GM19351 (cell line): ENCODE results near the gene SGSH.

Experiments used
- ATAC-seq: cut with Tn5 transposase; IDR thresholded peaks from one replicate; pipeline ENCODE4 v1.9.1; 2021; ENCODE audit warnings: mild to moderate bottlenecking, moderate library complexity; ENCODE audit not compliant: unreplicated experiment

The SGSH gene

GRCh38 chr17:80187090-80187489, 33.0 kb downstream of the SGSH start:
- ATAC-seq = no peak

GRCh38 chr17:80185968-80186367, 34.2 kb downstream of the SGSH start:
- no peak for ATAC-seq

- no peak for ATAC-seq
These were observed 35.8 kb downstream of the SGSH start for GRCh38 chr17:80184423-80184714.

DNA sequence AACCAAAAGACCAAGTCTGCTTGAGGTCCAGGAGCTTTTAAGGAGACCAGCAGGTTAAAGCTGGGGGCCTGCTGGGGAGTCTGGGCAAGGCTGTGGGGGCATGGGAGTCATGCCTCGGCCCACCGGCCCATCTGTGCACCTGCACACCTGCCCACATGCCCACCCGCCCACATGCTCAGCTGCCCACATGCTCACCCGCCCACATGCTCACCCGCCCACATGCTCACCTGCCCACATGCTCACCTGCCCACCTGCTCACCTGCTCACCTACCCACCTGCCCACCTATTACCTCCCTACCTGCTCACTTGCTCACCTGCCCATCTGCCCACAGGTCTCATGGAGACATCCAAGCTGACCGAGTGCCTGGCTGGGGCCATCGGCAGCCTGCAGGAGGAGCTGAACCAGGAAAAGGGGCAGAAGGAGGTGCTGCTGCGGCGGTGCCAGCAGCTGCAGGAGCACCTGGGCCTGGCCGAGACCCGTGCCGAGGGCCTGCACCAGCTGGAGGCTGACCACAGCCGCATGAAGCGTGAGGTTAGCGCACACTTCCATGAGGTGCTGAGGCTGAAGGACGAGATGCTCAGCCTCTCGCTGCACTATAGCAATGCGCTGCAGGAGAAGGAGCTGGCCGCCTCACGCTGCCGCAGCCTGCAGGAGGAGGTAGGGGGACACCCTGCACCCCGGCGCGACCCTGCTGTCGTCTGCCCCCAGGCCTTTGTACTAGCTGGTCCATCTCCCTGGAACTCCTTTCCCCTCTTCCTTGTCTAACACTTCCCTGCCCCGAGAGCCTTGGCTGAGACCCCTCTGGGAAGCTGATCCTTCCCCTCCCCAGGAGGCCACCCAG, 36.3 kb downstream of the SGSH start:
- ATAC-seq = no peak

DNA sequence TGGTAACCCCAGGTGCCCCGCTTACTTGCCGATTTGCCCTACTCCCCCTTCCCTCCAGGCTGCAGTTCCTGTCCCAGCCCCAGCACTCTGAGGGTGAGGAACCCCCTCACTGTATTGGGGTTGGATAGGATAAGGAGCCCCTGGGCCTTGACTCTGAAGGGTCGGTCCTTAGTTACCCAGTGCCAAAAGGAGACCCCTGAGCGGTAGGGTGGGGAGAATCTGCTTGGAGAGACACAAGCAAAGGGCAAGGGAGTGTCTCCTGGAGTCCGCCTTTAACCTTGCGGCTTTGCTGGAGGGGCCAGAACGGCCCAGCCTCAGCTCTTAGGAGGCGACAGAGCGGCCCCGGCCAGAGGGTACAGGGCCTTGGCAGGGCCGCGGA, 37.3 kb downstream of the SGSH start:
- ATAC-seq = no peak

- no peak for ATAC-seq
These were observed 37.9 kb downstream of the SGSH start for GRCh38 chr17:80182118-80182844.

DNA sequence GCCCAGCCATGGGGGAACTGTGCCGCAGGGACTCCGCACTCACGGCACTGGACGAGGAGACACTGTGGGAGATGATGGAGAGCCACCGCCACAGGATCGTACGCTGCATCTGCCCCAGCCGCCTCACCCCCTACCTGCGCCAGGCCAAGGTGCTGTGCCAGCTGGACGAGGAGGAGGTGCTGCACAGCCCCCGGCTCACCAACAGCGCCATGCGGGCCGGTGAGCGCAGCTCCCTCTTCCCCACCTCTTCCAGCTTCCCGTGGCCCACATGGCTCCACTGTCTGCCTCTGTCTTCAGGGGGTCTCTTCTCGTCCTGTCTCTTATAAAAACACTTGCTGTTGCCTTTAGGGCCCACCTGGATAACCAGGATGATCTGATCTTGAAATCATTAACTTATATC, 38.7 kb downstream of the SGSH start:
- ATAC-seq = no peak

DNA sequence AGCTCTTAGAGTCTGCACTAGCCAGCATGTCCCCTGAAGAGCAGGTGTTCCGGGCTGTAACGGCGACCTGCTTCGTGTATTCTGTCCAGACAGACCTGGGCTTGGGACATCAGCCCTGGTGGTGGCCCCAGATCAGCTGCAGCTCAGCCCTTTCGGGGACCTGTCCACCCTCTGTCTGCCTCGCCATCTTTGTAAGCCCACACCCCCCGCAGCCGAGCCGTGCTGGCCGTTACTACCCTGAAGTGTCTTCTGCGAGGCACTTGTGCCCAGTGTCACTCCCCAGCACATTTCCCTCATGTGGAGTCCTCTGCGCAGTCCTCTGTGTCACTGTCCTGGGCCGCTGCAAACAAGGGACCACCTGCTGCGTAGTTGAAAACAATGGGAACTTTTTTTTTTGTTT, 39.9 kb downstream of the SGSH start:
- ATAC-seq = no peak

GRCh38 chr17:80177986-80178595, 42.0 kb downstream of the SGSH start:
- no peak for ATAC-seq

- no peak for ATAC-seq
These were observed 43.4 kb downstream of the SGSH start for GRCh38 chr17:80176757-80177156.

DNA sequence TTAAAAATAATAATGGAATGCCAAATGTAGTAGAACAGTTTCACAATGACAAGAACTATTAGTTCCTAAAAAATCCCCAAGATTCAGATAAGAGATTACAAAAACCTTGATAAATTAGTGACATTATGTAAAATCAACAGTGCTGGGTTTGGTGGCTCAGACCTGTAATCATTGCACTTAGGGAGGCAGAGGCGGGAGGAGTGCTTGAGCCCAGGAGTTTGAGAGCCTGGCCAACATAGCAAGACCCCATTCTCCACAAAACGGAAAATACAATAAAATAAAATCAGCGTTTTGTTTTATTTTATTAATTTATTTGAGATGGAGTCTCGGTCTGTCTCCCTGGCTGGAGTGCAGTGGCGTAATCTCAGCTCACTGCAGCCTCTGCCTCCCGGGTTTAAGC, 46.2 kb downstream of the SGSH start:
- ATAC-seq = no peak

DNA sequence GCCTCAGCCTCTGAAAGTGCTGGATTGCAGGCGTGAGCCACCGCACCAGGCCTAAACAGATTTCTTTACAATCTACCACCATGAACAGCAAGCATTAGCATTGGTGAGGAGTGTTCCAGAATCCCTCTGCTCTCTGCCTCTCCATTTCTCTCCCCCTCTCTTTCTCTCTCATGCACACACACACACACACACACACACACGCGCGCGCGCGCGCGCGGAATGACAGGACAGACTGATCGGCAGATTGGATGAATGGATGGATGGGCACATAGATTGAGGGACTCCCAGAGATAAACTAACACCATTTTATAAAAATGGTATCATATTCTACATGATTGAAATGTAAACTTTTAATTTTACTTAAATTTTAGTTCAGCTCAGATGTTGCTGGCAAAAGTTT, 47.0 kb downstream of the SGSH start:
- no peak for ATAC-seq

GRCh38 chr17:80171681-80172080, 48.5 kb downstream of the SGSH start:
- no peak for ATAC-seq

DNA sequence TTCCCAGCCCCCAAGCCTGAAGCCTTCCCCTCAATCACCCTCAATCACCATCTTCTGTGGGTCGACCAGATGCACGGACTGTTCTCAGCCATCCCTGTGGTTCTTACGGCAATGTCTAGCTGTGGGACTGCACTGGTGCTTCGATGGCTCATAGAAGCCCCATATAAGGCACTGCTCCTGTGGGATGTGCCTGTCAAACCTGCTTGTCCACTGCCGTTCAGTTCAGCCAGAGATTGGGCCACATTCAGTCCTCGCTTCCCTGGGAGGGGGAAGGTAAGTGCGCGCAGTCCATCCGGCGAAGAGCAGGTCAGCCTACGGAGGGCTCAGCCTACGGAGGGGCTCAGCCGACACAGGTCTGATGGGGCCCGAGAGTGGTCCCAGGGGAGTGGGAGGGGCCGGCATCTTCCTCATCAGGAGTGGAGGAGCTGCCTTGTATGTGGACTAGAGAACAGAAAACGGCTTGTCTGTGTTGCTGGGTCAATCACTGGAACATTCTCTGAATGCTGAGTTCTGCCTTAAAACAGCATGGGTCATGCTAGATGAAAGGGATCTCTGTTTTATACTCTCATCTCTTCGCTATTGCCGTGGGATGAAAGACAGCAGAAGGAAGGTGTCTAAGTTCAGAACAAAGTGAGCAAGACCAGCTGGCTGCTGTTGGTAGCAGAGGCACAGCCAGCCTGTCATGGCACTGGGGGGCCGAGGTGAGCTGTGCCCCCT, 50.2 kb downstream of the SGSH start, which contains the start of gene CARD14:
Gene CARD14, plus strand, starts transcription at position 247 of the 717 bp plus-strand sequence. CDS start 11,409 bp downstream, outside the sequence.
- no peak for ATAC-seq

- ATAC-seq = no peak
These were observed 51.0 kb downstream of the SGSH start for GRCh38 chr17:80169107-80169506.

DNA sequence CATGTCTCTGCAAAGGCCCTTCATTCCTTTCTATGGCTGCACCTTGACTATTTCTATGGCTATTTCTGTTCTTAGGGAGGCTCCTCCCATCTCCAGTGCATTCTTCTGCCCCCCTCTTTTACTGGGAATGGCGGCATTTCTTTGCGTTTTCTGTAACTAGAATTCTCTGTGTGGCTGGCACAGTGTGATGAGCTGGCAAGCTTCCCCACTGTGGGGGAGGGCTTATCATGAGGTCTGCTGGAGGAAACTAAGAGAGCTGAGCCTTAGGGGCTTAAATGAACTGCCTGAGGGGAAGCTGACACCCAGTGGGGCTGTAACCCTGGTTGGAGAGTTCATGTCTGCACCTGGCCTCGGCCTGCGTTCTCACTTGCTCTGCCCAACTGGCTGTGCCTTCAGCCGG, 51.8 kb downstream of the SGSH start:
- no peak for ATAC-seq

GRCh38 chr17:80166446-80166845, 53.7 kb downstream of the SGSH start:
- no peak for ATAC-seq

GRCh38 chr17:80164185-80164584, 55.9 kb downstream of the SGSH start:
- ATAC-seq = no peak

DNA sequence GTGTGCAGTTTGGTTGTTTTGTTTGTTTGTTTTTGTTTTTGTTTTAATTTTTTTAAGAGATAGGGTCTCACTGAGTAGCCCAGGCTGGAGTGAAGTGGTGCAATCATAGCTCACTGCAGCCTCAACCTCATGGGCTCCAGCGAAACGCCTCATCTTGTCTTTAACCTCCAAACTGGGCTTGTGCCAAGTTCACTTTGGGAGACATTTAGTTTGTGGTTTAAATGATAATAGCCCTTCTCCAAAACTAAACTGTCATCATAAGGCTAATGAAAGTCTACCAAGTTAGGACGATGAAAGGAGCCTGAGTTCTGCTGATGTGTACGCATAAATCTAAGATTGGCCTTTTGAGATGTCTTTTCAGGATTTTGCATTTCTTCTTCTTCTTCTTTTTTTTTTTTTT, 56.8 kb downstream of the SGSH start:
- no peak for ATAC-seq

GRCh38 chr17:80160536-80160935, 59.6 kb downstream of the SGSH start:
- no peak for ATAC-seq
